OCI-LY7 (cell line): ENCODE measurements around the gene RNF222. TPM values are rescaled to one million over a fixed set of nuclear protein-coding genes. Genes with fewer than 3 reads are reported as not detected.
"Not testable (repeated sequence)": the region's sequence is repeated elsewhere in the genome, so short reads cannot be mapped to it uniquely, and the experiment has no call there.

Experiments used
- BruUV-seq: library from RNA; stranded (reverse); fragments of 400-500 nt; replicated peaks from 2 replicates; lab custom pipeline; 2021; lab: Mats Ljungman, UMichigan
- CTCF ChIA-PET: fragments of 300-600 bp; sonication (Branson Sonifier 250); formaldehyde crosslinking; loops from one replicate; lab custom pipeline; 2022; ENCODE audit warnings: antibody characterized with exemption; ENCODE audit not compliant: unreplicated experiment; lab: Charles Lee
- POLR2A ChIA-PET: fragments of 300-600 bp; sonication (Branson Sonifier 250); formaldehyde crosslinking; loops from one replicate; lab custom pipeline; 2022; ENCODE audit warnings: antibody characterized with exemption; lab: Charles Lee
- DNase-seq: peaks from one replicate; pipeline ENCODE4 v3.0.0-alpha.2; 2015; ENCODE audit warnings: low spot score
- H2AFZ ChIP-seq: fragments of 200-600 bp; sonication (generic), shearing (Covaris generic); 2 replicates; pipeline ENCODE4 v1.6.1; 2014; ENCODE audit warnings: mild to moderate bottlenecking, antibody characterized with exemption, low read length, moderate library complexity
- H3K27ac ChIP-seq: fragments of 200-600 bp; sonication (generic); 2 replicates; pipeline ENCODE4 v1.5.1; 2014; ENCODE audit warnings: mixed run types, low read depth, mild to moderate bottlenecking, moderate library complexity, low read length, inconsistent platforms; ENCODE audit not compliant: poor library complexity, severe bottlenecking
- H3K36me3 ChIP-seq: fragments of 200-600 bp; sonication (generic); 2 replicates; pipeline ENCODE4 v1.6.1; 2014; ENCODE audit warnings: mild to moderate bottlenecking, antibody characterized with exemption, low read length, moderate library complexity, mixed read lengths; ENCODE audit not compliant: insufficient read depth
- H3K4me1 ChIP-seq: fragments of 200-600 bp; sonication (generic); 2 replicates; pipeline ENCODE4 v1.5.1; 2014; ENCODE audit warnings: mild to moderate bottlenecking, low read length; ENCODE audit not compliant: insufficient read depth, poor library complexity, severe bottlenecking
- H3K4me2 ChIP-seq: fragments of 200-600 bp; sonication (generic); 2 replicates; pipeline ENCODE4 v1.6.1; 2014; ENCODE audit warnings: mild to moderate bottlenecking, low read length
- H3K4me3 ChIP-seq: fragments of 200-600 bp; sonication (generic); 2 replicates; pipeline ENCODE4 v1.5.1; 2014; ENCODE audit warnings: mild to moderate bottlenecking, low read depth, low read length; ENCODE audit not compliant: poor library complexity, severe bottlenecking
- H3K79me2 ChIP-seq: fragments of 200-600 bp; sonication (generic); 2 replicates; pipeline ENCODE4 v1.6.1; 2016; ENCODE audit warnings: low read depth, mild to moderate bottlenecking, low read length, moderate library complexity, mixed read lengths; ENCODE audit not compliant: insufficient read depth
- H3K9me2 ChIP-seq: fragments of 200-600 bp; sonication (generic); 2 replicates; pipeline ENCODE4 v1.6.1; 2016; ENCODE audit warnings: mild to moderate bottlenecking, low read length, mixed read lengths; ENCODE audit not compliant: insufficient read depth
- H3K9me3 ChIP-seq: fragments of 200-600 bp; sonication (generic); 2 replicates; pipeline ENCODE4 v1.6.1; 2014; ENCODE audit warnings: mild to moderate bottlenecking, mixed run types, low read length, mixed read lengths
- H4K20me1 ChIP-seq: fragments of 200-600 bp; sonication (generic); 2 replicates; pipeline ENCODE4 v1.6.1; 2014; ENCODE audit warnings: mild to moderate bottlenecking, antibody characterized with exemption, low read length, moderate library complexity, mixed read lengths; ENCODE audit not compliant: insufficient read depth
- EZH2phosphoT487 ChIP-seq: fragments of 200-600 bp; sonication (generic); IDR thresholded peaks from 2 replicates; pipeline ENCODE4 v1.6.1; 2018; ENCODE audit warnings: low read depth, borderline replicate concordance, mild to moderate bottlenecking, mixed run types, antibody characterized with exemption, low read length, moderate library complexity, mixed read lengths
- intact Hi-C: fragments of 100-400 bp; cut with micrococcal nuclease; formaldehyde crosslinking; loops from one replicate; pipeline ENCODE4 v1.10.0; 2022; ENCODE audit not compliant: unreplicated experiment
- total RNA-seq, 2 experiments: library from RNA; depleted of rRNA in 1 of 2; stranded (reverse); fragments of >200 nt in 1 of 2; shearing (Covaris generic) in 1 of 2; gene quantifications; 2 replicates each; pipeline ENCODE4 v1.2.3, GENCODE V29; 2014 to 2022
- TF ChIP-seq, protein P1 (sequence below): fragments of 200-600 bp; sonication (generic); conservative IDR thresholded peaks from 2 replicates; pipeline ENCODE4 v1.5.1; 2014; ENCODE audit warnings: mild to moderate bottlenecking, antibody characterized with exemption, low read length, moderate library complexity, mixed read lengths

RNF222 gene
- total RNA-seq, 2 experiments from 2014 or later = 0.06 to 0.15 TPM

DNA sequence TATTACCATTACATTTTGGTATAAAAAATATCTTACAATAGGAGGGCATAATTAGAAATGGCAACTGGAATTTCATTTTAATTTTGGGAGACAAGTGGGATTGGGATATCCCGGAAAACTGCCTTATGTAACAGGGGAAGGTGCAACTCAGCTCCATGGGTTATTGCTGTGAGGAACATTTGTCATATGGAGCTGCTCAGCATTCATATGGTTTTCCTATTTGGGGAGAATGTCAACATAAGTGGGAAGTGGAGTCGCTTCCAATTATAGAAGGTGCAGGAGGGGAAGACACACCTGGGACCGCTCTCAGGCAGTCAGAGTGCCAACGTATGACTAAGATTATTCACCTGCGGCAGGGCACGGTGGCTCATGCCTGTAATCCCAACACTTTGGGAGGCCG is 47.3 kb downstream of the RNF222 start:
- no peaks in the 10 kb centered on the region for H3K9me3 ChIP-seq
- no peak overlapping the region for H3K4me3 ChIP-seq
- CTCF ChIA-PET = no interaction called here
- H3K9me2 ChIP-seq = no peaks in the 10 kb centered on the region
- no TSS peak for BruUV-seq
- no peaks in the 10 kb centered on the region for H3K36me3 ChIP-seq
- no peak overlapping the region for H3K4me2 ChIP-seq
- intact Hi-C loops = no loop called here
- no peak for TF ChIP-seq EZH2phosphoT487
- TF ChIP-seq, protein P1, sequence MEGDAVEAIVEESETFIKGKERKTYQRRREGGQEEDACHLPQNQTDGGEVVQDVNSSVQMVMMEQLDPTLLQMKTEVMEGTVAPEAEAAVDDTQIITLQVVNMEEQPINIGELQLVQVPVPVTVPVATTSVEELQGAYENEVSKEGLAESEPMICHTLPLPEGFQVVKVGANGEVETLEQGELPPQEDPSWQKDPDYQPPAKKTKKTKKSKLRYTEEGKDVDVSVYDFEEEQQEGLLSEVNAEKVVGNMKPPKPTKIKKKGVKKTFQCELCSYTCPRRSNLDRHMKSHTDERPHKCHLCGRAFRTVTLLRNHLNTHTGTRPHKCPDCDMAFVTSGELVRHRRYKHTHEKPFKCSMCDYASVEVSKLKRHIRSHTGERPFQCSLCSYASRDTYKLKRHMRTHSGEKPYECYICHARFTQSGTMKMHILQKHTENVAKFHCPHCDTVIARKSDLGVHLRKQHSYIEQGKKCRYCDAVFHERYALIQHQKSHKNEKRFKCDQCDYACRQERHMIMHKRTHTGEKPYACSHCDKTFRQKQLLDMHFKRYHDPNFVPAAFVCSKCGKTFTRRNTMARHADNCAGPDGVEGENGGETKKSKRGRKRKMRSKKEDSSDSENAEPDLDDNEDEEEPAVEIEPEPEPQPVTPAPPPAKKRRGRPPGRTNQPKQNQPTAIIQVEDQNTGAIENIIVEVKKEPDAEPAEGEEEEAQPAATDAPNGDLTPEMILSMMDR = no peak
- POLR2A ChIA-PET = no interaction called here
- no peak overlapping the region for H3K27ac ChIP-seq
- H2AFZ ChIP-seq = no peak overlapping the region
- no peaks in the 10 kb centered on the region for H4K20me1 ChIP-seq
- no peak for DNase-seq
- no peaks in the 10 kb centered on the region for H3K79me2 ChIP-seq
- no peaks in the 10 kb centered on the region for H3K4me1 ChIP-seq

DNA sequence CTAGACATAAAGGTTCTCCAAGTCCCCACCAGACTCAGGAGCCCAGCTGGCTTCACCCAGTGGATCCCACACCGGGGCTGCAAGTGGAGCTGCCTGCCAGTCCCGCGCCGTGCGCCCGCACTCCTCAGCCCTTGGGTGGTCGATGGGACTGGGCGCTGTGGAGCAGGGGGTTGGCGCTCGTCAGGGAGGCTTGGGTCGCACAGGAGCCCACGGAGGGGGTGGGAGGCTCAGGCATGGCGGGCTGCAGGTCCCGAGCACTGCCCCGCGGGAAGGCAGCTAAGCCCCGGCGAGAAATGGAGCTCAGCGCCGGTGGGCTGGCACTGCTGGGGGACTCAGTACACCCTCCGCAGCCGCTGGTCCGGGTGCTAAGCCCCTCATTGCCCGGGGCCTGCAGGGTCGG is 50.6 kb downstream of the RNF222 start:
- H3K27ac ChIP-seq, DNase-seq, intact Hi-C loops: not testable (repeated sequence)

DNA sequence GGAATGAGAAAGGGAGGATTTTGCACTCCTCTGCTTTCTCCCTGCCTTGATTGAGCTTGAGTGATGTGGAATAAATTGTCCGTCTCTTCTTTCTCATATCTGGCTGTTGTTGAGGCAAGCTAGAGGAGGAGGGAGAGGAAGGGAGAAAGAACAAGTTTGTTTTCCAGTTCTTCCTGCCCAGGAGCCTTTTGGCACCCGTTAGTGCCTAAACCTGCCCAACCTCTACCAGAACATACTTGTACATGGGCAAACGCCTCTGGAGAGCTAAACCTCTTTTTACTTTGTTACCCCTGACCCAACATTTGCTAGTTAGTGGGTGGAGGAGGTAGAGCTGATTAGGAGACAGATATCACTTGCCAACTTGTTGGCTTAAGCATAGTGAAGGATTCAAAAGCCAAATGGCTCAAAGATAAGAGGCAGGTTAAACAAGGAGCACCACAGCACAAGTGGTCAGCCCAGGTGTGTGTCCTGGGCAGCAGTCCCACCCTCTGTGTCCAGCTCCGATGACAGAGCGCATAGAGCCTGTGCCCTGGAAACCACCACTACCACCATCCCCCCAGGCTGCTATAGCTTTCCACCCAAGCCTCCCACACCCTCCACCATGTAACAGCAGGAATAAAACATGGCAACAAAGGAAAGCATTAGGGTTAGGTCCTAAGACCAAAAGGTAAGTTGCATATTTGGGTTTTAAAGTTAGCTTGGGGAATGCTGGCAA is 51.5 kb downstream of the RNF222 start:
- ChIA-PET CTCF (interaction anchor here (0.6 kb wide), 1 partner anchor 31 kb away, joined by 4 read pairs; no protein-coding TSS in a partner anchor), POLR2A (interaction anchor here (1.4 kb wide), 1 partner anchor 8 kb away, joined by 3 read pairs; no protein-coding TSS in a partner anchor)
- BruUV-seq = no TSS peak

More for the DNA sequence above, 50.6 kb downstream of the RNF222 start:
- H3K4me1 ChIP-seq, H3K36me3 ChIP-seq, H3K9me3 ChIP-seq, H3K9me2 ChIP-seq, CTCF ChIA-PET, H3K4me2 ChIP-seq, H3K4me3 ChIP-seq, BruUV-seq, H4K20me1 ChIP-seq, H3K79me2 ChIP-seq, H2AFZ ChIP-seq: not testable (repeated sequence)
- POLR2A ChIA-PET = interaction anchor here (1.4 kb wide), 1 partner anchor 9 kb away, joined by 3 read pairs; no protein-coding TSS in a partner anchor

More for the DNA sequence above, 51.5 kb downstream of the RNF222 start:
- Histone ChIP-seq H3K9me2 (no peaks in the 10 kb centered on the region), H3K4me1 (no peaks in the 10 kb centered on the region), H3K36me3 (no peaks in the 10 kb centered on the region), H4K20me1 (no peaks in the 10 kb centered on the region), H3K4me2 (no peak overlapping the region), H2AFZ (no peak overlapping the region), H3K79me2 (no peaks in the 10 kb centered on the region), H3K9me3 (no peaks in the 10 kb centered on the region), H3K4me3 (no peak overlapping the region), H3K27ac (no peak overlapping the region)
- intact Hi-C loops = no loop called here
- no peak for DNase-seq
- TF ChIP-seq, protein P1 = no peak
- TF ChIP-seq EZH2phosphoT487 = no peak
